Cardiac muscle cell (in vitro differentiated cells and primary cell): ENCODE data around the gene ADAMTS12. TPM values are rescaled to one million over a fixed set of nuclear protein-coding genes. Genes with fewer than 3 reads are reported as not detected.
A peak's percentile ranks its signal among the peaks of the same experiment; 100 is the strongest.

Experiments
- DNase-seq, 2 donors: peaks; one replicate each; pipeline versions ENCODE4 v3.0.0 to v3.0.0-alpha.2; 2010 to 2017; ENCODE audit warnings: low read depth in 1 of 2, low spot score in 1 of 2
- H3K27ac ChIP-seq: fragments of 200-600 bp; sonication (generic); 2 replicates; pipeline ENCODE4 v1.5.1; 2016
- H3K27me3 ChIP-seq: fragments of 200-600 bp; sonication (generic); 2 replicates; pipeline ENCODE4 v1.6.0; 2016; ENCODE audit warnings: control low read depth
- H3K36me3 ChIP-seq: fragments of 200-600 bp; sonication (generic); 2 replicates; pipeline ENCODE4 v1.5.1; 2016; ENCODE audit warnings: control low read depth
- H3K4me1 ChIP-seq: fragments of 200-600 bp; sonication (generic); 2 replicates; pipeline ENCODE4 v1.8.1; 2017; ENCODE audit warnings: low read depth, mild to moderate bottlenecking, mixed run types
- H3K4me3 ChIP-seq: fragments of 200-600 bp; sonication (generic); 2 replicates; pipeline ENCODE4 v1.5.1; 2016; ENCODE audit warnings: mild to moderate bottlenecking
- H3K9me3 ChIP-seq: fragments of 200-600 bp; sonication (generic); 2 replicates; pipeline ENCODE4 v1.5.1; 2017; ENCODE audit warnings: low read depth, mild to moderate bottlenecking, control low read depth
- polyA plus RNA-seq: library from polyadenylated mRNA; unstranded; fragments of >200 nt; fragmentation: Nextera tagmentation; extraction: Ambion mirVana; gene quantifications from 2 replicates; pipeline ENCODE4 v1.2.1, GENCODE V29; 2016
- total RNA-seq: library from RNA; depleted of rRNA; stranded (reverse); fragments of >200 nt; gene quantifications from 2 replicates; pipeline ENCODE4 v1.2.3, GENCODE V29; 2016
- TF ChIP-seq, protein P1 (sequence below): IDR thresholded peaks from 2 replicates; pipeline ENCODE4 v1.5.1; 2012; ENCODE audit warnings: low read depth, mild to moderate bottlenecking, low read length

ADAMTS12 gene
- total and polyA plus RNA-seq, 2 experiments from 2014 or later, result 29.3 to 48.4 TPM

DNA sequence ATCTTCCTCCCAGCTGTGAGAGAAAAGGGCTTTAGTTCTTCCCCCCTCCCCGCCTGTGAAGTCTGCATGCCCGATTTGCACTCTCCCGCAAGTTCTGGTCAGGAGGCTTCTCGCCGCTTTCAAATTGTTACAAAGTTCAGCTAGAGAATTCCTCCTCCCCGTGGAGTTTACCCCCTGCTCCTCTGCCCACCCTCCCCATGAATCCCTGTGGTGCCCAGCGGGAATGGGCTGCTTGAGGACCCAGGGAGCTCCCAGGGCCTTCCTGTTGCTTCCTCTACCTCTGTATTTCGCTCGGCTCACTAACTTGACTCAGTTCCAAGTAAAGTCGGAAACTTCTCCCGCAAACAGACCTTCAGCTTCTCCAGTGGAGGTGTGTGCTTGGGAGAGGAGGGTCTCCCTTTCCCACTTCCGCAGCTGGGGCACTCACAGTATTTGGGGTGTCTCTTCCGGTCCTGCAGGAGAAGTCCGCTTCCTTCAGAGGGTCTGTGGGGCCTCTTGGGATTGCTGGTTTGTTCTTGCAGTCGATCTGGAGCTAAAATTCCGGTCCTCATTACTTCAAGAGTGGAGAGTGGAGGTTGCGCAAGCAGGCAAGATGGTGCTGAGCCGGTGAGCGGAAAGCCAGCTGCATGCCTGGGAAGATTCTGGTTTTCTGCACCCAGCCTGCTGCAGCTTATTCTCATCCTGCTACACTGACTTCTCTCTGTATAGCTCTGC is 97.8 kb downstream of the ADAMTS12 start:
- peak in 1 of 2 donors; percentile 25 for DNase-seq
- Histone ChIP-seq H3K4me1 (no peaks in the 10 kb centered on the region), H3K36me3 (no peaks in the 10 kb centered on the region), H3K27ac (no peak overlapping the region), H3K4me3 (no peak overlapping the region), H3K9me3 (no peaks in the 10 kb centered on the region), H3K27me3 (no peaks in the 10 kb centered on the region)
- TF ChIP-seq, protein P1, sequence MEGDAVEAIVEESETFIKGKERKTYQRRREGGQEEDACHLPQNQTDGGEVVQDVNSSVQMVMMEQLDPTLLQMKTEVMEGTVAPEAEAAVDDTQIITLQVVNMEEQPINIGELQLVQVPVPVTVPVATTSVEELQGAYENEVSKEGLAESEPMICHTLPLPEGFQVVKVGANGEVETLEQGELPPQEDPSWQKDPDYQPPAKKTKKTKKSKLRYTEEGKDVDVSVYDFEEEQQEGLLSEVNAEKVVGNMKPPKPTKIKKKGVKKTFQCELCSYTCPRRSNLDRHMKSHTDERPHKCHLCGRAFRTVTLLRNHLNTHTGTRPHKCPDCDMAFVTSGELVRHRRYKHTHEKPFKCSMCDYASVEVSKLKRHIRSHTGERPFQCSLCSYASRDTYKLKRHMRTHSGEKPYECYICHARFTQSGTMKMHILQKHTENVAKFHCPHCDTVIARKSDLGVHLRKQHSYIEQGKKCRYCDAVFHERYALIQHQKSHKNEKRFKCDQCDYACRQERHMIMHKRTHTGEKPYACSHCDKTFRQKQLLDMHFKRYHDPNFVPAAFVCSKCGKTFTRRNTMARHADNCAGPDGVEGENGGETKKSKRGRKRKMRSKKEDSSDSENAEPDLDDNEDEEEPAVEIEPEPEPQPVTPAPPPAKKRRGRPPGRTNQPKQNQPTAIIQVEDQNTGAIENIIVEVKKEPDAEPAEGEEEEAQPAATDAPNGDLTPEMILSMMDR, result no peak

DNA sequence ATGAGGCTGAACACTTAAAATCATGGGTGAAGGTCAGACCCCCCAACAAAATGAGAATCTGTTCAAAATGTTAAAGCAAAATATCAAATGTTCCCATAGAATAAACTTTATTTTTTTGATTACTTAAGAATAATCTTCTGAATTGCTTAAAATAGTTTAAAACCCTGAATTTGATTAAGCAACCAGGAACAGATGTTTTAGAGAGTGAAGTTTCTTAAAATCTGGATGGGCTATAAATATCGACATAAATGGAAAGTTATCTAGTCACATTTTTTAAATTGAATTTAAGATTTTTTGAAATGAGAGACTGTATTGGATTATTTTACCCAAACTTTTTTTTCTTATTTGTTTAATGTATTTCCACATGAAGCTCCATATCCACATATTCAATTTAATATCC is 98.5 kb downstream of the ADAMTS12 start:
- Histone ChIP-seq H3K4me3 (no peak overlapping the region), H3K9me3 (no peaks in the 10 kb centered on the region), H3K36me3 (no peaks in the 10 kb centered on the region), H3K27me3 (no peaks in the 10 kb centered on the region), H3K27ac (no peak overlapping the region), H3K4me1 (no peaks in the 10 kb centered on the region)
- TF ChIP-seq, protein P1, result no peak
- no peak for DNase-seq

DNA sequence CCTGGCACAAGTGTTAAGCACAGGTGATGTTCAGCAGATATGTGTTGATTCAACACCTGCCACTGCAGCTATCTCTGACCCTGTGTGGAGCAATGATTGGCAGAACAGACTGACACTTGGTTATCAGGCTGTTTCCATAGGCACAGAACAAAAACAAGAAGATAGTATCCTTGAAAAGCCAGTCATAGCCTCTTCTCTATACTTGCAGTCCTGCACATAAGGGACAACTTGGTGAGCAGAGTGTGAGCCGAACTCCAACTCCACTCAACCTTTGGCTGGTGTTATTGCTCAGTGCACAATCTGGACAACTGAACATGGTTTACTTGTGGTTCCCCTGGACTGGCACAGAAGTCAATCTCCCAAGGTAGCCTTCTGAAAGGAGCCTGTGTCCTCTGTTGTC is 99.2 kb downstream of the ADAMTS12 start:
- Histone ChIP-seq H3K4me1 (no peaks in the 10 kb centered on the region), H3K27me3 (no peaks in the 10 kb centered on the region), H3K27ac (no peak overlapping the region), H3K9me3 (no peaks in the 10 kb centered on the region), H3K4me3 (no peak overlapping the region), H3K36me3 (no peaks in the 10 kb centered on the region)
- TF ChIP-seq, protein P1, result no peak
- no peak for DNase-seq

DNA sequence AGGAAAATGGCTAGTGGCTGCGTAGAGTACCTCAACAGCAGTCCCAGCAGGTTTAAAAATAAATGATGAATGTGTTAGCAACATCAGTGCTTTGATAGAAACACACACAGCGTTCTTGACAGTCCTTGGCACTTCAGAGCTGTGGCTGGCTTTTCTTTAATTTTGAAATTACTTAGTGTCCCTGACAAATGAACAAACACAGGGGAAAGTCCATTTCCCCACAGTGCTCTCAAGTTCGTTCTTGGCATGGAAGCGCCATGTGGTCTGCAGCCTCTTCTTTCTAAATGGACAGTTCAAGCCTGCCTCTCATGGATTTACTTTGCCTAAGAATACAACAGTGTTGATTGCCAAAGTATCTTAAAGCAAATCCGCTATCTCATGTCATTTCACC is 102.2 kb downstream of the ADAMTS12 start:
- Histone ChIP-seq H3K36me3 (no peaks in the 10 kb centered on the region), H3K27me3 (no peaks in the 10 kb centered on the region), H3K27ac (no peak overlapping the region), H3K4me1 (no peaks in the 10 kb centered on the region), H3K9me3 (no peaks in the 10 kb centered on the region), H3K4me3 (no peak overlapping the region)
- TF ChIP-seq, protein P1, result no peak
- no peak for DNase-seq

DNA sequence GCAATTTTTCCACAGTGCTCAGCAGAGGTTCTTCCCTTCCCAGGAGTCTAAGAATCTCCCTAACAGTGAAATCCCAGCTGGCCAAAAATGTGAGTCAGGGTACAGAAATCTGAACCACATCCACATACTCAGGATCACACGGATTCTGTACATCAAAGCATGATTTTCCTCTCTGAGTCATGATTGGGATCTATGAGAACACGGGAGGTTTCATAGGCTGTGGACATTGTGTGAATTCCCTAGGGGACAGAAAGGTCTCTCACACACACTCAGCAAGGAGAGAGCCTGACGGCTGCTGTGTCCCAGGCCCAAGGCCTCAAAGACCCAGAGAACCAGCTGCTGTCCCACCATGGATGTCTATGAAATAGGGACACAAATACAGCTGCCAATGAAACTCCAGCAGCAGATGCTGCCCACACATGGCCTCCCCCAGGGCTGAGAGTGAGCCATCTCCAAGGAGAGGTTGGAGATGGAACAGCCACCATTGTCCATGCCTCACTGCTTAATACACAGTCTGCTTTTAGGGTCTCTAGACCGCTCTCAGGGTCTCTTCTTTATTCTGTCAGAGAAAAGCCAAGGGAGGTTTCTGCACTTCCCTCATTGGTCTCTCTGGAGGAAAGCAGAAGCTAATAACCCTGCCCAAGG is 102.7 kb downstream of the ADAMTS12 start:
- Histone ChIP-seq H3K9me3 (no peaks in the 10 kb centered on the region), H3K27me3 (no peaks in the 10 kb centered on the region), H3K36me3 (no peaks in the 10 kb centered on the region), H3K4me3 (no peak overlapping the region), H3K27ac (no peak overlapping the region), H3K4me1 (no peaks in the 10 kb centered on the region)
- DNase-seq, result peak in 1 of 2 donors; percentile 91
- TF ChIP-seq, protein P1, result no peak
